Neutrophil (primary cell): ENCODE data around the gene NLGN2.
A peak's percentile ranks its signal among the peaks of the same experiment; 100 is the strongest.

ENCODE experiments used
- H3K27ac ChIP-seq: fragments of 200-600 bp; sonication (generic); 2 replicates; pipeline ENCODE4 v1.5.1; 2016; ENCODE audit warnings: mild to moderate bottlenecking, moderate library complexity
- H3K27me3 ChIP-seq: fragments of 200-600 bp; sonication (generic); 2 replicates; pipeline ENCODE4 v1.6.0; 2016; ENCODE audit warnings: mild to moderate bottlenecking
- H3K36me3 ChIP-seq: fragments of 200-600 bp; sonication (generic); 2 replicates; pipeline ENCODE4 v1.5.1; 2017
- H3K4me1 ChIP-seq, 2 experiments: fragments of 200-600 bp in 1 of 2; sonication (generic) in 1 of 2; 1 replicate in 1 of 2; 2 replicates in 1 of 2; pipeline versions ENCODE4 v1.5.1 to v1.6.1; 2013 to 2016; ENCODE audit warnings: low read depth in 1 of 2, low read length in 1 of 2, mild to moderate bottlenecking in 1 of 2, moderate library complexity in 1 of 2; ENCODE audit not compliant: control insufficient read depth in 1 of 2, insufficient read depth in 1 of 2
- H3K4me3 ChIP-seq, 2 experiments: fragments of 200-600 bp in 1 of 2; sonication (generic) in 1 of 2; 1 replicate in 1 of 2; 2 replicates in 1 of 2; pipeline ENCODE4 v1.5.1; 2013 to 2016; ENCODE audit warnings: low read depth in 1 of 2, low read length in 1 of 2, mild to moderate bottlenecking in 1 of 2, moderate library complexity in 1 of 2
- H3K9me3 ChIP-seq: fragments of 200-600 bp; sonication (generic); 2 replicates; pipeline ENCODE4 v1.5.1; 2016
- CTCF ChIP-seq: fragments of 200-600 bp; sonication (generic); IDR thresholded peaks from 2 replicates; pipeline ENCODE4 v1.5.1; 2016; ENCODE audit warnings: antibody characterized with exemption

The NLGN2 gene

GRCh38 chr17:7462474-7463371 is 55.1 kb downstream of the NLGN2 start:
- H3K27ac ChIP-seq = no peak overlapping the region
- H3K36me3 ChIP-seq = peaks cover 27% of the 10 kb centered on the region
- H3K27me3 ChIP-seq = no peaks in the 10 kb centered on the region
- no peaks in the 10 kb centered on the region for H3K9me3 ChIP-seq
- H3K4me3 ChIP-seq = no peak overlapping the region
- TF ChIP-seq CTCF = no peak
- H3K4me1 ChIP-seq = peaks cover 13 to 15% of the 10 kb centered on the region in 2 experiments

- no peaks in the 10 kb centered on the region for H3K27me3 ChIP-seq
- TF ChIP-seq CTCF = no peak
- peaks cover 27% of the 10 kb centered on the region for H3K36me3 ChIP-seq
- peaks cover 13 to 15% of the 10 kb centered on the region in 2 experiments for H3K4me1 ChIP-seq
- H3K27ac ChIP-seq = no peak overlapping the region
- no peak overlapping the region for H3K4me3 ChIP-seq
- no peaks in the 10 kb centered on the region for H3K9me3 ChIP-seq
Measured at GRCh38 chr17:7463372-7463846, 55.8 kb downstream of the NLGN2 start.

GRCh38 chr17:7464081-7464480 is 56.4 kb downstream of the NLGN2 start:
- peaks cover 27% of the 10 kb centered on the region for H3K36me3 ChIP-seq
- peaks cover 13 to 15% of the 10 kb centered on the region in 2 experiments for H3K4me1 ChIP-seq
- TF ChIP-seq CTCF = no peak
- H3K9me3 ChIP-seq = no peaks in the 10 kb centered on the region
- H3K27me3 ChIP-seq = no peaks in the 10 kb centered on the region
- no peak overlapping the region for H3K4me3 ChIP-seq
- H3K27ac ChIP-seq = no peak overlapping the region

GRCh38 chr17:7465597-7466275 is 58.1 kb downstream of the NLGN2 start:
- Histone ChIP-seq H3K4me3 (no peak overlapping the region), H3K9me3 (no peaks in the 10 kb centered on the region), H3K27ac (peak overlapping the region; percentile 61), H3K27me3 (no peaks in the 10 kb centered on the region), H3K4me1 (peaks cover 13 to 15% of the 10 kb centered on the region in 2 experiments), H3K36me3 (peaks cover 27% of the 10 kb centered on the region)
- TF ChIP-seq CTCF = no peak

GRCh38 chr17:7466318-7466638 is 58.6 kb downstream of the NLGN2 start:
- no peak overlapping the region for H3K4me3 ChIP-seq
- no peak for TF ChIP-seq CTCF
- H3K4me1 ChIP-seq = peaks cover 13 to 15% of the 10 kb centered on the region in 2 experiments
- peaks cover 27% of the 10 kb centered on the region for H3K36me3 ChIP-seq
- H3K27me3 ChIP-seq = no peaks in the 10 kb centered on the region
- H3K27ac ChIP-seq = peak overlapping the region; percentile 61
- H3K9me3 ChIP-seq = no peaks in the 10 kb centered on the region
